Activated naive CD4-positive, alpha-beta T cell treated with anti-CD3 and anti-CD28 coated beads, Interleukin-2, amount 50 U/mL, for 16 hours (primary cell): ENCODE data around the gene MSANTD1.

Experiments used
- DNase-seq: peaks from one replicate; pipeline ENCODE4 v3.0.0-alpha.2; 2020

MSANTD1 gene

DNA sequence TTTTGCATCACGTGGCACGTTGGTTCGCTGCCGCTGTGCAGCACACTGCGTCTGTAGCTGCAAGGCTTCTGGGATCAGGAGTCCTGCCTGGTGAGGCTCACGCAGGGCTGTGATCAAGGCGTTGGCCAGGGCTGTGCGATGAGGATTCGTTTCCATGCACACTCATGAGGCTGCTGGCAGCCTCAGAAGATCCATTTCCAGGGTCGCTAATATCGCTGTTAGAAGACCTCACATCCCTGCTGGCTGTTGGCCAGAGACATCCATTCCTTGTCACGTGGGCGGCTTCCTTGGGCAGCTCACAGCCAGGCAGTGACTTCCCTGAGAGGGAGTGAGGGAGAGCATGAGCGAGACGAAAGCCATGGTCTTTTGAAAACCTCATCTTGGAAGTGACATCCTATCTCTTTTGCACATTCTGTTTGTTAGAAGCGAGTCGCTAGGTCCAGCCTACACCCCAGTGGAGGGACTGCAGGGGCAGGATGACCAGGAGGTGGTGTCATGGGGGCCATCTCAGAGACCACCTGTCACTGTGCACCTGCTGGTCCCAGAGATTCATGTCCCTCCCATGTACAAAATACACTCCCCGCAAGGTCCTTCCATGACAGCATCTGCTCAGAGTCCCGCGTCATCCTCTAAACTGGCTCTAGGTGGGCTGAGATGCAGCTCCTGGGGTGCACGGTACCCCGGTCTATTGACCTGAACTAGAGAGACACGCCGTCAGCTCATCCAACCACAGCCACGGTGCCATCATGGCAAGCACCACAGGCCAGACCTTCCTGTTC, 56.1 kb downstream of the MSANTD1 start:
- no peak for DNase-seq

DNA sequence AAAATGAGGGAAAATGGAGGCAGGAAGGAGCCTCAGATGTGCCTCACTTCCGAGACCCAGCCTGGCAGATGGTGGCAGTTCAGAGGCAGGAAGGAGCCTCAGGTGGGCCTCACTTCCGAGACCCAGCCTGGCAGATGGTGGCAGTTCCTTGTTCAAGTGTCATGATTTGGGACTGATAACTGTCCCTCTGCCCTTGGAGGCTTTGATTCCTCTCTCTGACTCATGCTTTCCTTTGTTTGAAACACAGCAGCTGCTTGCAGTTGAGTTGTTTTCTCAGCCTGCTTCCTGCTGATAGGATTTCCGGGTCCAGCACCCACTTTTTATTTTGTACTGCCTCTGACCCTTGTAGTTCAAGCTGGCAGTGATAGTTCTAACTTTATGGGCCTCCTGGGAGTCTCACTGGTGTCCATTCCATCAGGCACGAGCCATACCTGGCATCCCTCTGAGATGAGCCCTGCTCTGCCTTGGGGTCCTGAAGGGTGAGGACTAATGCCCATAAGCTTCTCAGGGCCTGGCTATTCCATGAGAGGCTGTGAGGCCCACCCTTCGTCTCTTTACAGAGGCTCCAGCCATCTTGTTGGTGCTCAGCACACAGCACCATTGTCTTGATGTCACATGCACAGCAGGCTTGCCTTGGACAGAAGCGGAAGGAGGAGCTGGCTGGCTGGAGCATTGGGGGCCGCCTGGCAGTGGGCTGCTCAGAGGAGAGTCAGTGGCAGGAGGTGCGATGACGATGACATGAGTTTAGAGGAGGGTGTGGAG, 56.8 kb downstream of the MSANTD1 start:
- no peak for DNase-seq
